ENCODE measurements around the gene CYP26C1.

- TF ChIP-seq, protein P1, sequence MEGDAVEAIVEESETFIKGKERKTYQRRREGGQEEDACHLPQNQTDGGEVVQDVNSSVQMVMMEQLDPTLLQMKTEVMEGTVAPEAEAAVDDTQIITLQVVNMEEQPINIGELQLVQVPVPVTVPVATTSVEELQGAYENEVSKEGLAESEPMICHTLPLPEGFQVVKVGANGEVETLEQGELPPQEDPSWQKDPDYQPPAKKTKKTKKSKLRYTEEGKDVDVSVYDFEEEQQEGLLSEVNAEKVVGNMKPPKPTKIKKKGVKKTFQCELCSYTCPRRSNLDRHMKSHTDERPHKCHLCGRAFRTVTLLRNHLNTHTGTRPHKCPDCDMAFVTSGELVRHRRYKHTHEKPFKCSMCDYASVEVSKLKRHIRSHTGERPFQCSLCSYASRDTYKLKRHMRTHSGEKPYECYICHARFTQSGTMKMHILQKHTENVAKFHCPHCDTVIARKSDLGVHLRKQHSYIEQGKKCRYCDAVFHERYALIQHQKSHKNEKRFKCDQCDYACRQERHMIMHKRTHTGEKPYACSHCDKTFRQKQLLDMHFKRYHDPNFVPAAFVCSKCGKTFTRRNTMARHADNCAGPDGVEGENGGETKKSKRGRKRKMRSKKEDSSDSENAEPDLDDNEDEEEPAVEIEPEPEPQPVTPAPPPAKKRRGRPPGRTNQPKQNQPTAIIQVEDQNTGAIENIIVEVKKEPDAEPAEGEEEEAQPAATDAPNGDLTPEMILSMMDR (conservative IDR thresholded peaks at IDR 0.05; ENCODE audit: low read length): no peak
- TF ChIP-seq EZH2phosphoT487 (IDR thresholded peaks at IDR 0.05; ENCODE audit: borderline replicate concordance, low read depth, low read length): no peak
Measured at GRCh38 chr10:93096901-93097300, 36.3 kb downstream of the CYP26C1 start.

Data from OCI-LY7 (cell line).